Stomach (tissue), 9 donors: ENCODE data around the gene CGGBP1. TPM values are rescaled to one million over a fixed set of nuclear protein-coding genes. Genes with fewer than 3 reads are reported as not detected.

Source experiments
- DNase-seq, 2 donors: peaks; one replicate each; pipeline versions ENCODE4 v3.0.0 to v3.0.0-alpha.2; 2013 to 2019
- H3K27ac ChIP-seq, 5 donors: fragments of 200-600 bp in 4 of 5; sonication (generic) in 4 of 5; one replicate each; pipeline ENCODE4 v1.5.1; 2013 to 2019; ENCODE audit warnings: mild to moderate bottlenecking in 1 of 5, moderate library complexity in 1 of 5
- H3K27me3 ChIP-seq, 3 donors: fragments of 200-600 bp; sonication (generic); one replicate each; pipeline ENCODE4 v1.5.1; 2017 to 2019; ENCODE audit warnings: mixed run types in 1 of 3
- H3K36me3 ChIP-seq, 4 donors: fragments of 200-600 bp; sonication (generic); 1 replicate in 3 of 4; 2 replicates in 1 of 4; pipeline ENCODE4 v1.5.1; 2016 to 2019
- H3K4me1 ChIP-seq, 4 donors: fragments of 200-600 bp; sonication (generic); one replicate each; pipeline ENCODE4 v1.5.1; 2016 to 2019
- H3K4me3 ChIP-seq, 4 donors: fragments of 200-600 bp; sonication (generic) in 3 of 4; one replicate each; pipeline ENCODE4 v1.5.1; 2016 to 2019; ENCODE audit warnings: mild to moderate bottlenecking in 1 of 4
- H3K9me3 ChIP-seq, 4 donors: fragments of 200-600 bp; sonication (generic); one replicate each; pipeline ENCODE4 v1.5.1; 2016 to 2019
- CTCF ChIP-seq, 7 experiments: fragments of 450-650 bp in 4 of 7; fragments of 200-600 bp in 3 of 7; sonication (generic) in 3 of 7; IDR thresholded peaks; one replicate each; pipeline ENCODE4 v1.5.1; 2016 to 2019; ENCODE audit warnings: antibody characterized with exemption in 7 of 7, control low read depth in 2 of 7, mild to moderate bottlenecking in 1 of 7
- EP300 ChIP-seq: sonication (generic); formaldehyde crosslinking; IDR thresholded peaks from one replicate; pipeline ENCODE4 v1.6.1; 2017; ENCODE audit warnings: antibody characterized with exemption
- POLR2A ChIP-seq, 4 donors: fragments of 450-650 bp; IDR thresholded peaks; one replicate each; pipeline ENCODE4 v1.6.1; 2016; ENCODE audit warnings: antibody characterized with exemption in 4 of 4, control low read depth in 2 of 4, mild to moderate bottlenecking in 1 of 4, moderate library complexity in 1 of 4
- POLR2AphosphoS5 ChIP-seq, 3 donors: sonication (generic); formaldehyde crosslinking; IDR thresholded peaks; one replicate each; pipeline ENCODE4 v1.6.1; 2016; ENCODE audit warnings: antibody characterized with exemption in 3 of 3
- WGBS, 5 donors: extraction: QIAGEN DNeasy Blood & Tissue Kit in 3 of 5; methylation state at CpG; one replicate each; pipeline versions ENCODE4 v1.1.5 to v1.1.7; 2013 to 2018; 5-methylcytosine and 5-hydroxymethylcytosine counted together
- intact Hi-C: fragments of 100-400 bp; cut with DNase I; formaldehyde crosslinking; loops from one replicate; pipeline ENCODE4 v1.15.1; 2023; ENCODE audit warnings: low total_unique reads
- polyA plus RNA-seq, 3 donors: library from polyadenylated mRNA; stranded (reverse); fragments of 200-250 nt; gene quantifications; one replicate each; pipeline ENCODE4 v1.2.3, GENCODE V29; 2013
- total RNA-seq, 5 donors: library from RNA; depleted of rRNA; stranded (reverse); fragments of >200 nt; gene quantifications; one replicate each; pipeline versions ENCODE4 v1.1.0 to v1.2.3, GENCODE V29; 2014 to 2016
- donor health status: healthy with polysubstance abuse.
- donor health status: Bipolar disorder and iron deficiency.
- donor health status: healthy.

CGGBP1 gene
- total and polyA plus RNA-seq, 8 donors, result 27.4 to 146 (median 33.8) TPM

- H3K4me1 ChIP-seq, result peaks cover 0 to 33% (median 13%) of the 10 kb centered on the region in 4 donors
- H3K27me3 ChIP-seq, result no peaks in the 10 kb centered on the region
- 95 to 100% (median 97%) methylated on average over 3 of the region's 3 CpGs for WGBS, 5 donors
- DNase-seq, result no peak
- H3K4me3 ChIP-seq, result no peak overlapping the region
- H3K27ac ChIP-seq, result no peak overlapping the region
- no peaks in the 10 kb centered on the region for H3K9me3 ChIP-seq
- intact Hi-C loops, result no loop called here
- H3K36me3 ChIP-seq, result no peaks in the 10 kb centered on the region
- TF ChIP-seq EP300, result no peak
Observed at GRCh38 chr3:88078932-88079331, 20.1 kb upstream of the CGGBP1 start.

- Histone ChIP-seq H3K27ac (no peak overlapping the region), H3K36me3 (no peaks in the 10 kb centered on the region), H3K9me3 (no peaks in the 10 kb centered on the region), H3K4me1 (peaks cover 0 to 25% (median 13%) of the 10 kb centered on the region in 4 donors), H3K4me3 (no peak overlapping the region), H3K27me3 (no peaks in the 10 kb centered on the region)
- WGBS, 5 donors, result 96 to 99% (median 97%) methylated on average over 1 of the region's 1 CpG
- DNase-seq, result no peak
- TF ChIP-seq EP300, result no peak
- intact Hi-C loops, result no loop called here
Observed at GRCh38 chr3:88076712-88077111, 17.9 kb upstream of the CGGBP1 start.

GRCh38 chr3:88075497-88075896 is 16.7 kb upstream of the CGGBP1 start:
- no peak for DNase-seq
- no peaks in the 10 kb centered on the region for H3K36me3 ChIP-seq
- TF ChIP-seq EP300 (no peak), CTCF (IDR thresholded peaks at IDR 0.05) (no peak), POLR2A (IDR thresholded peaks at IDR 0.05) (no peak), POLR2AphosphoS5 (IDR thresholded peaks at IDR 0.05) (no peak)
- no peaks in the 10 kb centered on the region for H3K9me3 ChIP-seq
- intact Hi-C loops, result no loop called here
- H3K4me1 ChIP-seq, result peaks cover 0 to 25% (median 13%) of the 10 kb centered on the region in 4 donors
- H3K27me3 ChIP-seq, result no peaks in the 10 kb centered on the region
- WGBS, 5 donors, result 42 to 55% (median 47%) methylated on average over 2 of the region's 2 CpGs
- H3K4me3 ChIP-seq, result no peak overlapping the region
- peak overlapping the region in 1 of 5 donors; percentile 7 for H3K27ac ChIP-seq

GRCh38 chr3:88075072-88075471 is 16.3 kb upstream of the CGGBP1 start:
- no peak for TF ChIP-seq EP300
- TF ChIP-seq POLR2AphosphoS5 (IDR thresholded peaks at IDR 0.05), result no peak
- no peak for TF ChIP-seq POLR2A (IDR thresholded peaks at IDR 0.05)
- TF ChIP-seq CTCF (IDR thresholded peaks at IDR 0.05), result no peak
- Histone ChIP-seq H3K36me3 (no peaks in the 10 kb centered on the region), H3K27me3 (no peaks in the 10 kb centered on the region), H3K9me3 (no peaks in the 10 kb centered on the region), H3K4me3 (no peak overlapping the region), H3K27ac (peak overlapping the region in 1 of 5 donors; percentile 7), H3K4me1 (peaks cover 0 to 25% (median 13%) of the 10 kb centered on the region in 4 donors)
- intact Hi-C loops, result no loop called here
- 78 to 87% (median 82%) methylated on average over 2 of the region's 2 CpGs for WGBS, 5 donors
- no peak for DNase-seq

- no peaks in the 10 kb centered on the region for H3K36me3 ChIP-seq
- intact Hi-C loops, result no loop called here
- no peaks in the 10 kb centered on the region for H3K27me3 ChIP-seq
- H3K27ac ChIP-seq, result no peak overlapping the region
- TF ChIP-seq EP300, result no peak
- no peak for TF ChIP-seq POLR2A (IDR thresholded peaks at IDR 0.05)
- TF ChIP-seq POLR2AphosphoS5 (IDR thresholded peaks at IDR 0.05), result no peak
- no peak for TF ChIP-seq CTCF (IDR thresholded peaks at IDR 0.05)
- H3K9me3 ChIP-seq, result no peaks in the 10 kb centered on the region
- no peak for DNase-seq
- peak overlapping the region in 2 of 4 donors; percentile 0 to 4 for H3K4me3 ChIP-seq
- whole genome bisulfite sequencing, 5 donors, result 26 to 52% (median 34%) methylated on average over 1 of the region's 1 CpG
- H3K4me1 ChIP-seq, result peaks cover 20 to 63% (median 40%) of the 10 kb centered on the region in 4 donors
Observed at GRCh38 chr3:88061746-88062145, 2.9 kb upstream of the CGGBP1 start.
